ENCODE measurements around the gene BRSK1. TPM values are rescaled to one million over a fixed set of nuclear protein-coding genes. Genes with fewer than 3 reads are reported as not detected.

Gene BRSK1
- total and polyA plus RNA-seq, 2 of the 13 experiments (the other 11 are each of a cell fraction or from before 2014, with no cell fraction given), result 0.18 to 1.2 TPM

GRCh38 chr19:55257461-55258420 lies 26.1 kb upstream of the BRSK1 start (continued):
- TF ChIP-seq HDAC1 (CRISPR knock-in tag; IDR thresholded peaks at IDR 0.05), result peak; percentile 31; the same call in 1 of the 2 replicates
- TF ChIP-seq RFXAP (CRISPR knock-in tag; IDR thresholded peaks at IDR 0.05; ENCODE audit: borderline replicate concordance), result no peak
- no peak for TF ChIP-seq KIAA2018 (CRISPR knock-in tag; IDR thresholded peaks at IDR 0.05; ENCODE audit: borderline replicate concordance)
- TF ChIP-seq CERS6 (CRISPR knock-in tag; IDR thresholded peaks at IDR 0.05), result no peak
- no peak for TF ChIP-seq ZBTB49 (CRISPR knock-in tag; IDR thresholded peaks at IDR 0.05; ENCODE audit: borderline replicate concordance)
- TF ChIP-seq KDM1A (CRISPR knock-in tag; IDR thresholded peaks at IDR 0.05), result no peak
- TF ChIP-seq HES4 (CRISPR knock-in tag; IDR thresholded peaks at IDR 0.05; ENCODE audit: borderline replicate concordance), result no peak
- TF ChIP-seq TEF (CRISPR knock-in tag; IDR thresholded peaks at IDR 0.05), result no peak
- no peak for TF ChIP-seq ARNT (IDR thresholded peaks at IDR 0.05)
